DMS53 treated with DMSO at 0.1 percent for 48 hours (cell line): ENCODE results near the gene FNBP1.

Experiments used
- DNase-seq: peaks from one replicate; lab custom pipeline; 2025; ENCODE audit not compliant: unreplicated experiment; lab: John Stamatoyannopoulos, UW

FNBP1 gene

DNA sequence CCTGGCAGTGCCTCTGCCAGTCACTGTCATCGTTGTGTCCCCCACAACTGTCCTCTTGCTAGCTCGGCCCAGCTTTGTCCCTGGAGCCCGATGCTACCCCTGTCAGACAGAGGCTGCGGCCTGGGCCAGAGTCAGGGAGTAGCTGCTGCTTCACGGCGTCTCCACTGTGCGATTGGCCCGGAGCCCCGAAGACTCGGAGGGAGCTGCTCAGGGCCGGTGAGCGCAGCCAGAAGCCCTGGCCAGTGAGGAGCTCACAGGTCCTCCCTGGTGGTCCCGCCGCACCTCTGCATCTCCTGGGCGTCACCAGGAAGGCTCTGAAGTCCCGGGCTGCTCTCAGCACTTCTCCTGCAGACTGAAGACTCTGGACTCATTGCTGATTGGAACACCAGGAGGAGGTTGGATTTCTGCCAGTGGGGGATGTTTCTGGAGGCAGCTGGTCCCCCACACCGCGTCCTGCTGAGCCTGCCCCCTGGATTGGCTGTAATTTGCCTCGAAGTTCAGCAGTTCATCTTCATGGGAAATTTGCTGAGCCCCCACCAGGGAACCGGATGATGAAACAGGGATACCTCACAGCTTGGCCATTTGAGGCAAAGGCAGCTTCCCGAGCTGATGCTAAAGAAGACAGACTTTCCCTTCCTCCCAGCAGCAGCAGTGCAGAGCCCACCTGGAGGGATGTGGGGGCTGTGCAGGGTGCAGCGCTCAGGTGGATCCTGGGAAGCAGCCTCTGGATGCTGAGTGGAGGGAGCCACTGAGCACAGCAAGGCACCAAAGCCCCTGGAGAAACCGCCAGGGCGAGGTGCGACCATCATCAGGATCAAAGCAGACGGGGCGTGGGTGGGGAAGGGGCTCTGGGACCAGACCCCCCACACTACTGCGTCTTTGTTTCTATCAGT lies 162.1 kb downstream of the FNBP1 start:
- DNase-seq: no peak

DNA sequence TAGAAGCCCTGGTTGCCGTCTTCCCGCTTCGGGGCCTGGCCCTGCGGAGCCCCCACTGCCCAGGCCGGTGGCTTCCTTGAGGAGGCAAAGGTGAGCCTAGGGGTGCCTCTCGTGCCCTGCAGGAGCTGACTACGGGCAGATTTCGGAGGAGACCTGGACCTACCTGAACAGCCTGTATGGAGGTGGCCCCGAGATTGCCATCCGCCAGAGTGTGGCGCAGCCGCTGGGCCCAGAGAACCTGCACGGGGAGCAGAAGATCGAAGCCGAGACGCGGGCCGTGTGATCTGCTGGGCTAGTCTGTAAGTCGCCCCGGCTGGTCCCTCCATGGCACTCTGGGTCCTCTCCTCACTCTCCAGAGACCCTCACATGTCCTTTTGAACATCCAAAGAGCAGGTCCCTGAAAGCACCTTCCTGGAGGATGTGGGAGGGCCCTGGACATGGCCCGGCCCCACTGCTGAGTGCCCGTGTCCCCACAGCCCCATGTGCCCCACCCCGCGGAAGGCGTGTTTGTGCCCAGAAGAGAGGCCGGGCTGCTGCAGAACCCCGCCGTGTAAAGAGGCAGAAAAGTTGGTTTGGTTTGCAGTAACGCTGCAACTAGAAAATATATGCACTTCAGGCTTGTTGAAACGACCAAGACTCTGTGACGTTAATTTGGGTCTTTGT lies 162.9 kb downstream of the FNBP1 start:
- no peak for DNase-seq

DNA sequence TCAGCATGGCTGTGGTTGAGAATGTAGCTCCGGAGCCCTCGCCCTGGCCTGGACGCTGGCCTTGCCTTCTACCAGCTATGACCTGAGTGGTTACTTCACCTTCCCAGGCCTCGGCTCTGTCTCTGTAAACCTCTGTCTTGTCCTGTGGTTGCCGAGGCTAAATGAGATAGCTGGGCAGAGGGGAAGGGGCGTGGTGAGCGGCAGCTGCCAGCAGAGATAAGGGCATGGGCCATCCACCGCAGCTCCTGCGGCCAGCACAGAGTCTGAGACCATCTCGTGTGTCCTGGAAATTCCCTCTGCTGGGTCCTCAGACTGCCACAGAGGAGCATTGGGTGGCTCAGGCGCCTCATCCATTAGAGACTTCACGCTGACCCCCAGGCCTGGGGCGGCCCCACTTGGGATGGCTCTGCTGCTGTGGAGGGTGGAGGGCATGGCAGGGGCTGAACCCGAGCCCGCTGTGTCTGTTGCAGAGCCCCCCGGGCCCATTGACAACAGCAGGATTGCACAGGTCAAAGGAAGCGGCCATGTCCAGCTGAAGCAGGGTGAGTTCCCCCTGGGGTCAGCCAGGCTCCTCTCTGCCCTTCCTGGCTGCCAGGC lies 163.8 kb downstream of the FNBP1 start:
- DNase-seq: no peak

DNA sequence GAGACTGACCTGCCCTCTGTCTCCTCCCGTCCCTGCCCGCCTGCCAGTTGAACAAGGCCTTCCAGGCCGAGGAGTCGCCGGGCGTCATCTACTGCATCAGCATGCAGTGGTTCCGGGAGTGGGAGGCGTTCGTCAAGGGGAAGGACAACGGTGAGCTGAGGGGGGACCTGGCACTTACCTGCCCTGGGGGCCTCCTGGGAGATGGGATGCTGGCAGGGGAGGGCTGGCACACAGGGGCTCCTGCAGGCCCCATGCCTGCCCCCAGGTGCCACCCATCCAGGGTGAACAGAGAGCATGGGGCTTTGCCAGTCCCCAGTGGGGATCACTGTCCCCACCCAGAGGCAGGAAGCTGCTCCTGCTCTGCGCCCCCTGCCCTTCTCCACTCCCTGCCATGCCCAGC lies 164.7 kb downstream of the FNBP1 start:
- DNase-seq: no peak

DNA sequence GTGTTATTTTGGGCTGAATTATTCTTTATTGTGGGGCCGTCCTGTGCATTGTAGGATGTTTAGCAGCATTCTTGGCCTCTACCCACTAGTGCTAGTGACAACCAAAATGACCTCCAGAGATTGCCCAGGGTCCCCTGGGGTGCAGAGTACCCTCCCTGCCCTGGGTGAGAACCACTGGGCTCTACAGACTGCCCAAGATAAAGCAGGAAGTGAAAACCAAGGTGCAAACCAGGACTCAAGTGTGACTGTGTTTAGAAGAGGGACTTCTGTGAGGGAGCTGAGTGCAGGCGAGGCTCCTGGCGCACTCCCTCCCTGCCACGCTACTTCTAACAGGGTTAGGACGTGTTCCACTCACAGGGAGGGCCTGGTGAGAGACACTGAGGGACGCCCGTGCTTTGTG lies 166.2 kb downstream of the FNBP1 start:
- no peak for DNase-seq

DNA sequence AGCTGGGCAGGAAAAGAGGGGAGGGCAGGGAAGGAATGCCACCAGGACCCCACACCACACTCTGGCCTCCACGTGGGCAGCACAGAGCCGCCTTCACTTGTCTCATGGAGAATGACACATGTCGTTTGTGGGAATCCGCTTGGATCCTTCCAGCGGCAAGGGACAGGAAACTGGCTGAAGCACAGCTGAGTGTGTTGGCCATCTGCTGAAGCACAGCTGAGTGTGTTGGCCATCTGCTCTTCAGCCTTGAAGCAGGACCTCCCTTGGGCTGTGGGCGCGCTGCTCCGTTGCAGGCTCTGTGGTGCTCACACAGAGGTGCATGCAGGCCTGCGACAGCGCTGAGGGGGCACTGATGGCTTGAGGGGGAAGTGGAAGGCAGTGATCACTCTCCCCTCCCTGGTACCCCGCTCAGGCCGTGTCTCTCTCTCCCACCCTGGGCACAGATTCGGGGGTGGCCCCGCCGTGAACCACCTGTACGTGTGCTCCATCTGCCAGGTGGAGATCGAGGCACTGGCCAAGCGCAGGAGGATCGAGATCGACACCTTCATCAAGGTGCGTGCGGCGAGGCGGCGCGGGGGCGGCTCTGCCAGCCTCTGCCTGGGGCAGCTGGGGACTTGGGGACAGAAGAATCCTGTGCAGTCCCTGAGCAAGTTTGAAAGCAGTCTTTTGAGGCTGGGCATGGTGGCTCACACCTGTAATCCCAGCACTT lies 167.1 kb downstream of the FNBP1 start:
- no peak for DNase-seq

DNA sequence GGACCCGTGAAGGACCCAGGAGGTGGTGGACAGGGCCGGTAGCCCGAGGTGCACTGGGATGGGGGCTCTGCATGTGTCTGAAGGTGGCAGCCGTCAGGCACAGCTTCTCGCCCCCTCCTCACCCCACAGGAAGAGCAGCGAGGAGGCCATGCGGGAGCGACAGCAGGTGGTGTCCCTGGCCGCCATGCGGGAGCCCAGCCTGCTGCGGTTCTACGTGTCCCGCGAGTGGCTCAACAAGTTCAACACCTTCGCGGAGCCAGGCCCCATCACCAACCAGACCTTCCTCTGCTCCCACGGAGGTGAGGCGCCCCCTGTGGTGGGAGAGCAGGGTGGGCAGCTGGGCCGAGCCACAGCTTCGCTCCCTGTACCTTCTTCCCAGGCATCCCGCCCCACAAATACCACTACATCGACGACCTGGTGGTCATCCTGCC lies 167.8 kb downstream of the FNBP1 start:
- no peak for DNase-seq

DNA sequence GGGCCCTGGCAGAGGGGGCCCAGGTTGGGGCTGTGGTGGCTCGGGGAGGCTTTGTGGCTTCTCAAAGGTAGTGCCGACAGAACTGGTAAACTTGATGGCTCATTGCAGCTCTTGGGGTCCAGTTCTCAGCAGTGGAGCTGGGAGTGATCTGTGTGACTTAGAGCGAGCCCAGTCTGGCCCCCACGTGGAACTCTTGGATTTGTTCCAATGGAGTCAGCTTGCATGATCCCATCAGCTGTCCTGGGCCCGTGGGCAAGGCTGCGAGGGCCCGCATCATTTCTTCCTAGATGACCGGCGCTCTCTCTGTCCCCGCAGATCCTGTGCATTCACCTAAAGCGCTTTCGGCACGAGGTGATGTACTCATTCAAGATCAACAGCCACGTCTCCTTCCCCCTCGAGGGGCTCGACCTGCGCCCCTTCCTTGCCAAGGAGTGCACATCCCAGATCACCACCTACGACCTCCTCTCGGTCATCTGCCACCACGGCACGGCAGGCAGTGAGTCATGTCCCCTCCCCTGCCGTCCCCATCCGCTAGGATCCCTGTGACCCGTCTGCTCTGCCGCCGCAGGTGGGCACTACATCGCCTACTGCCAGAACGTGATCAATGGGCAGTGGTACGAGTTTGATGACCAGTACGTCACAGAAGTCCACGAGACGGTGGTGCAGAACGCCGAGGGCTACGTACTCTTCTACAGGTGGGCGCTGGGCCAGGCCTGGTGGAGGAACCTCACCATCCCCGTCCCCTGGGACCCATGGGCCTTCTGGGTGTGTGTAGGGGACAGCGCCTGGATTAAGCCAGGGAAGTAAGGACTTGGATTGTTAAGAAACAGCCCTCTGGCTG lies 168.5 kb downstream of the FNBP1 start:
- no peak for DNase-seq

DNA sequence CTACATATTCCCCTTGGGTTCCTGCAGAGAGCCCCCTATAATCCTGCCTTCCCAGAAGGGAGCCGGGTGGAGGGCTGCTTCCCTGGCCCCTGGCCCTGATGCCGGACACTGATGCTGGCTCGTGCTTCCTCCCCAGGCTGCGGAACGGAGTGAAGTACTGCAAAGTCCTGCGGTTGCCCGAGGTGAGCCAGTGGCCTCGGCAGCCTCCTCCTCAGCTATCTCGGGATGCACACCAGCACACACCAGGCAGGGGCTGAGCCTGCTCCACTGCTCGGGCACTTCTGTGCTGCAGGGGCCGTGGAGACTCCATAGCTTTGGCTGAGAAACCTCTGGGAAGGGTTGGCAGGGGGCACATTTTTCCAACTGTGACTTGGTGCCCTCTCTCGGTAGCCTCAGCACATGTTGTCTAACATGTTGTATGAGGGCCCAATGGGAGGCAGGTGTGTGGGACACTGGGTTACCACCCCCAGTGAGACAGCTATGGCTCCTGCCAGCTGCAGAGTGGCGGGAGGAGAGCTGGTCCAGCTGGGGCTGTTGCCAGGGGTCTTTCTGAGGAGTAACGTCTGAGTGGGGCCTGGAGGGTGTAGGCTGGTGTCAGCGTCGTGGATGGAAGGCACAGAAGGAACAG lies 169.3 kb downstream of the FNBP1 start:
- DNase-seq: no peak

DNA sequence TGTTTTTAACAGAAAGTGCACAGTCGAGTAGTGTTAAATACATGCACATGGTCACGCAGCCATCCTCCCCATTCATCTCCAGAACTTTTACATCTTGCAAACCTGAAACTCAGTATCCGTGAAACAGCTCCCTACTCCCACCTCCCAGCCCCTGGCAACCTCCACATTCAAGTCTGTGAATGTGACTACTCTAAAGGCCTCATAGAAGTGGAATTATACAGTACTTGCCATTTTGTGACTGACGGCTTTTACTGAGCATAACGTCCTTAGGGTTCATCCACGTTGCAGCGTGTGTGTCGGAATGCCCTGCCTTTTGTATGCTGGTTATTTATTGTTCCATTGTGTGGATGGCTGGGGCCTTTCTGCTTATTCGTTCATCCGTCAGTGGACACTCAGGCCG lies 171.9 kb downstream of the FNBP1 start:
- DNase-seq: no peak

DNA sequence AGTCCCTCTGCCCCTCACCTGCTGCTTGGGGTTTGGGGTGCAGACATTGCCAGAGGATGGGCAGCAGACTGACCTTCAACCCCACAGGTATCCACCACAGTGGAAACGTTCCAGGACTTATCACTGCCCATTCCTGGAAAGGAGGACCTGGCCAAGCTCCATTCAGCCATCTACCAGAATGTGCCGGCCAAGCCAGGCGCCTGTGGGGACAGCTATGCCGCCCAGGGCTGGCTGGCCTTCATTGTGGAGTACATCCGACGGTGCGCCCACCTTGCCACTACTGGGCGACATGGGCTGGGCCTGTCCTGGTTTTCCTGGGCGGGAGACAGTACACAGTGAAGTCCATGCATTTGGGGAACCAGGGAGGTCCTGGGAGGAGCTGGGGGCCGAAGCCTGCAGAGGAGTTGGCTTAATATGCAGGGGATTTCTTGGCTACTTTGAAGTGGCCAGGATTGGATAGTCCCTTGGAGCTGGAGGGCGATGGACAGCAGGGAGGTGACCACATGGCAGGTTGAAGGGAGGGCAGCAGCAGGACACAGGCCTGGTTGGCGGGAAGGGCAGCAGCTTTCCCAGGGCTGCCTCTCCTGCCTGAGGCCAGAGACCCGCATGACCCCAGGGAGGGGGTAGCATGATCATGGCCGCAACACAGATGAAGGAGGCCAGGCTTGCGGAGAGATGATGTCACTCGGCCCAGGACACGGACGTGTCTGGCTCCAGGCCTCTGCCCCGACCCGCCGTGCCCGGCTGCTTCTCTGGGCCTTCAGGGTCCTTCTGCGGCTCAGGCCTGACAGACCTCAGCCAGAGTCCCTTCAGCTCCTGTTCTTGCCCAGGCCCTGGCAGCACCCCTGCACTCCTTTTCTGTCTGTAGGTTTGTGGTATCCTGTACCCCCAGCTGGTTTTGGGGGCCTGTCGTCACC lies 173.1 kb downstream of the FNBP1 start:
- no peak for DNase-seq

DNA sequence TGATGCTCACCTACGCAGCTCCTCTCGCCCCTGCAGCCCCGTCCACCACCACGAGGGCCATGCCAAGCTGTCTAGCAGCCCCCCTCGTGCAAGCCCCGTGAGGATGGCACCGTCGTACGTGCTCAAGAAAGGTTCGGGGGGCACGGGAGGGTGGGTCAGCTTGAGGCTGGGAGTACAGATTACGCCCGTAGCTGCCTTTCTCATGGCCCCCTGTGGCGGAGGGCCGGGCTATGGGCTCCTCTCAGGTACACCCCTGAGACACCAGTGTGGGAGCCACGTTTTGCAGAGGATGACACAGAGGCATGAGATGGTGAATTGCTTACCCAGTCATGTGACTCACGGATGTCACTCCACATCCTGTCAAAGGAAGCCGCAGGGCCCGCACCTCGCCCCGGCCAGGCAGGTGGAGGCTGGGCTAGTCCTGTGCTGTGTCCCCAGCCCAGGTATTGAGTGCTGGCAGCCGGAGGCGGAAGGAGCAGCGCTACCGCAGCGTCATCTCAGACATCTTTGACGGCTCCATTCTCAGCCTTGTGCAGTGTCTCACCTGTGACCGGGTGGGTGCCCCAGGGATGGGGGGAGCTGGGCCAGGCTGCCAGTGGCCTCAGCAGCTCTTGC lies 174.0 kb downstream of the FNBP1 start:
- DNase-seq: no peak

DNA sequence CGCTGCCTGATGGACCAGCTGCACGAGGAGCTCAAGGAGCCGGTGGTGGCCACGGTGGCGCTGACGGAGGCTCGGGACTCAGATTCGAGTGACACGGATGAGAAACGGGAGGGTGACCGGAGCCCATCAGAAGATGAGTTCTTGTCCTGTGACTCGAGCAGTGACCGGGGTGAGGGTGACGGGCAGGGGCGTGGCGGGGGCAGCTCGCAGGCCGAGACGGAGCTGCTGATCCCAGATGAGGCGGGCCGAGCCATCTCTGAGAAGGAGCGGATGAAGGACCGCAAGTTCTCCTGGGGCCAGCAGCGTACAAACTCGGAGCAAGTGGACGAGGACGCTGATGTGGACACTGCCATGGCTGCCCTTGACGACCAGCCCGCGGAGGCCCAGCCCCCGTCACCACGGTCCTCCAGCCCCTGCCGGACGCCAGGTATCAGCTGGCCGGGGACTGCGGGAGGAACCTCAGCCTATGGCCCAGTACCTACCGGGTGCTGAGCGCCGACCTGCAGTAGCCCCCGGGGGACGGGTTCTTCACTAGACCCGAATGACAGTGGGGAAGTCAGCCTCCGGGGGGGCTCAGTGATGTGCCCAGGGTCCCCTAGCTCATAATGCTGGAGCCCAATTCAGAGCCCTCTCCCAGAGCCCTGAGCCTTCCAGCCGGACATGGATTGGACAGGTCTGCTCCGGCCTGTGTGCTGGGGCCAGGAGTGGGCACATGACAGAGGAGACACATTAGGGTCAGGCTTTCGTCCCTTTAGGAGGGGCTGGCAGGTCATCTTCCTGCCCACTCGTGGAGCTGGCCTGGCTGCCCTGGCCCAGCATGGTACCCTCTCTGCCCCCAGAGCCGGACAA lies 174.7 kb downstream of the FNBP1 start:
- no peak for DNase-seq

DNA sequence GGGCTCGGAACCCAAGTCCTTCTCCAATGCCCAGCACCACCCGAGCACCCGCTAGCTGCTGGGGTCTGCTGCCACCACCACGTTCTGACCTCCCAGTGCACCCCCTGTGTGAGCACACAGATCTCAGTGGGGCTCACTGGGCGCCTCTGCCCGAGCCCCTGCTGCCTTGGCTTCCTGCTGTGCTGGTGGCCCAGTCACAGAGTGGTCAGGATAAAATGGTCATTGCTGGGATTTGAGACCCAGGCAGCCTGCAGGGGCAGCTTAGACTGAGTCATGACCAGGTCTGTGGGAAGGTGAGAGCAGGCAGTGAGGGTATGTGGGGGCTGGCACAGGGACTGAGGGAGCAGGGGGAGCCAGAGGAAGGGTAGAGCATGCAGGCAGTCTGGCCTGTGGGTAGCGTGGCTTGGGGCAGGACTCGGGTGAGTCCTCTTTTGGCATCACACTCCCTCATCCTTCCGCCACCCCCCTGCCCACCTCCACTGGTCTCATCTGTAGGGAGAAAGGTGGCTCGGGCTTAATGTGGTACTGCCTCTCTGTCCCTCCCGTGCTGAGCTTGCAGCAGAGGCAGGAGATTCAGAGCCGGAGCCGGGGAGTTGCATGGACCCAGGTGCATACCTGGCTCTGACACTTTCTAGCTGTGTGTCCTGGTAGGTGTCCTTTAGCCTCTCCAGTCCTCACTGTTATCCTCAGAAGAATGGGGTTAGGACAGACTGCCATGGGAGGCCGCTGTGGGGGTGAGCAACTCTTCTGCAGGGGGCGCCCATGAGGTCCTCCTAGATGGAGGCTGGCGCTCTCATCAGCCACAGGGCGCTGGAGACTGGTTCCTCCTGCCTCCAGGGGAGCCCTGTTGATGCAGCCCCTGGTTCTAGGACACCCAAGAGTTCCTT lies 175.6 kb downstream of the FNBP1 start:
- no peak for DNase-seq

DNA sequence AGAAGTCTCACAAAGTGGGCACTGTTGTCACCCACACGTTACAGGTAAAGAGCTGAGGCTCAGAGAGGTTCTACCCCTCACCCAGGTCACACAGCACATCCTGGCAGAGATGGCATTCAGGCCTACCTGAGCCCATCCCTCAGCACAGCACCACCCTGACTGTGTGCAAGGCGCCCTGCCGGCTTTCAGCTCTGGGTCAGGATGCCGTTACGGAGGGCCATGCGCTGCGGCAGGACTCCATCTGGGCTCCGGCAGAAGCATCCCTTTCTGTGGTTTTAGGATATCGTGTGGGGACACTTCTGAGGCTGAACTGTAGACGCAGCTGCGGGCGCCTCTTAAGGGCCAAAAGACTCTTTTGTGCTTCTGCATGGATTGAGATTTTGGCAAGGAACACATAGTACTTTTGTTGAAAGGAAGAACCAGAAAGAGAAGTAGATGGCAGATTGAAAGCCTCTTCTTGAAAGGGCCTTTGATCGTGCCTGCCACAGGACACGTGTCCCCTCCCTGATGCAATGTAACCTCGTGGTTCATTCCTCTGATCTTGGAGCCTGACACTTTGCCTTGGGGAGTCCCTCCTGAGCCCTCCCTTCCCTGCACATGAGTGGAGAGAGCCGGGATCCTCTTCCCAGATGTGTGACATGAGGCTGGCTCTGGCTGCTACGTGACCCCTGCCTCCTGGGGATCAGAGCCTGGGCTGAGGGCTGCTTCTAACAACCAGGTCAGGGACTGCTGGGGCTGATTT lies 176.4 kb downstream of the FNBP1 start:
- DNase-seq: no peak

DNA sequence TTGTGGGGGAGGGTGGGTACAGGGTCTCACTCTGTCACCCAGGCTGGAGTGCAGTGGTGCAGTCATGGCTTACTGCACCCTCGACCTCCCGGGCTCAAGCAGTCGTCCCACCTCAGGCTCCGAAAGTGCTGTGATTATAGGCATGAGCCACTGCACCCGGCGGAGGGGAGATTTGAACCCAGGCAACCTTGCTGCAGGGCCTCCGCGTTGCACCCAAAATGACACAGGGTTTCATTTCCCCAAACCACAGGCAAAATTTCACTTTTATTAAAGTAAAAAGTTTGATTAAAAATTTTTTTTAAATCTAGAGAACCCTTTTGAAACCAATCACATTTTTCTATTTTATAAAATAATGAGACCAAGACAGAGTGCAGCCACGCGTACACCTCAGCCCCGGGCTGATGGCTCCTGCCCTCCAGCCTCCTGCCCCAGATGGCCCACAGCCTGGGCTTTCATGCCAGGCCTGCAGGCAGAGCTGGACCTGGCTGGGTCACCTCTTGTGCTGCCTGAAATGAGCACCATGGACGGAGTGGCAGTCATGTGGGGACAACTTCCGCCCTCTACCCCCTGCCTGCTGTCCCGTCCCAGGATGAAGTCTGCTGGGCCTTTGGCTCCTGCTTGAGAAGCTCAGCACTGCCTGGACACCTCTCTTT lies 177.2 kb downstream of the FNBP1 start:
- DNase-seq: no peak
